ENCODE data around the gene MIF4GD.
"Not testable (repeated sequence)": the region's sequence is repeated elsewhere in the genome, so short reads cannot be mapped to it uniquely, and the experiment has no call there.

The MIF4GD gene

DNA sequence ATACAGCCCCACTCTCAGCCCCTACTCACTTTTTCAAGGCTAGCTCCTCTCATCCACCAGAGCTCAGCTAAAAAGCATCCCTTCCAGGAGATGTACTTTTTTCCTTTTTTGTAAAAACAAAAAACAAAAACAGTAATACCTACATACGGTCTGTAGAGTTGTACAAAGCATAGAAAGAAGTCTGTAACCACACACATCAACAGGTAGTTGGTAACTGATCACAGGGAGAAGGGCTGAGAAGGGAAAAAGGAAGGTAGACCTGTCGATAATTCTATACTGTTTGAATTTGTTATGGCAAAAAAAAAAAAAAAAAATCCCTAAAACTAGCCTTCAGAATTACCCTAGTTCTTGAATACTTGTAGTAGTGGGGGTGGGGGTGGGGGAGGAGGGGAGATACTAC, 17.3 kb upstream of the MIF4GD start:
- no peak for DNase-seq

DNA sequence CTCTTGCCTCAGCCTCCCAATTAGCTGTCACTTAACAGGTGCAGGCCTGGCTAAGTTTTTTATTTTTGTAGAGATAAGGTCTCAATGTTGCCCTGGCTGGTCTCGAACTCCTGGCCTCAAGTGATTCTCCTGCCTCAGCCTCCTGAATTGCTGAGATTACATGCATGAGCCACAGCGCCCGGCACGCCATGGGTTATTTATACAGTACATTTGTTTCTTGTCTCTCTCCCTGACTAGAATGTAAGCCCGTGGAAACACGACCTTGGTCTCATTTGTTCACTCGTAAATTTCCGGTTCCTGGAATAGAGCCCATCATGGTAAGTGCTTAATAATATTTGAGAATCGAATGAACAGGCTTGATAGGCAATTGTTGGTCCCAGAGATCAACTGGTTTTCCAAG, 16.2 kb upstream of the MIF4GD start:
- no peak for DNase-seq

DNA sequence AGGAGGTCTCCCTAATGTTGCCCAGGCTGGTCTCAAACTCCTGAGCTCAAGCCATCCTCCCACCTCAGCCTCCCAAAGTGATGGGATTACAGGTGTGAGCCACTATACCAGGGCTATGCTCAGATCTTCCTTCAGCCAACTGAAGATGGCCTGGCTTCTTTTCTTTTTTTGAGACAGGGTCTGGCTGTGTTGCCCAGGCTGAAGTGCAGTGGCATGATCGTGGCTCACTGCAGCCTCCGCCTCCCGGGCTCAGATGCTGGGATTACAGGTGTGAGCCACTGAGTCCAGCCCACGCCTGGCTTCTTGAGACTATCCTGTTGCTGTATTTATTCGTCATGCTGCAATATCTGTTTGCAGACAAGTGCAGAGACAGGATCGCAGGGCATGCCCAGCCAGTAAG, 14.1 kb upstream of the MIF4GD start:
- DNase-seq, result no peak

DNA sequence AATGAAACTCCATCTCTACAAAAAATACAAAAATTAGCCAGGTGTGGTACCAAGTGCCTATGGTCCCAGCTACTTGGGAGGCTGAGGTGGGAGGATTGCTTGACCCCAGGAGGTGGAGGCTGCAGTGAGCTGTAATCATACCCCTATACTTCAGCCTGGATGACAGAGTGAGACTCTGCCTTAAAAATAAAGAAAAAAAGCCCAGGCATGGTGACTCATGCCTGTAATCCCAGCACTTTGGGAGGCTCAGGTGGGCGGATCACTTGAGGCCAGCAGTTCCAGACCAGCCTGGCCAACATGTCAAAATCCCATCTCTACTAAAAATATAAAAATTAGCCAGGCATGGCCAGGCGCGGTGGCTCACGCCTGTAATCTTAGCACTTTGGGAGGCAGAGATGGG, 9.2 kb upstream of the MIF4GD start:
- DNase-seq, result not testable (repeated sequence)

DNA sequence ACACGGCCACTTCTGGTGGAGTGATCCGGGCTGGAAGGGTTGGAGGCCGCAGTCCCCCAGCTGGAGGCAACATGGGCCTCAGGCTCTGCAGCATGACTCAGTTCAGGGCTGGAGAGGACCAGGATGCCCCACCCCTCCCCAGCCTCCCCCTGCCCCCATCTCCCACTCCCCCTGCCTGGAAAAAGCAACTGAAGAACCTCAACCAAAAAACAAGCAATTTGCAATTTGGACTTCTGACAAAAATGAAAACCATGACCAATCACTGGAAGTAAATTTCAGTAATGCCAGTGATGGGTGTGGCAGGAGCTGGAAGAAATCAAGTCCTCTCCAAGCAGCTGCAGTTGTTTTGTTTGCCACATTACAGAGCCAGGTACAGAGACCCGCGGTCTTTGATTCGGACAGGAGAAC, 6.6 kb upstream of the MIF4GD start:
- no peak for DNase-seq

DNA sequence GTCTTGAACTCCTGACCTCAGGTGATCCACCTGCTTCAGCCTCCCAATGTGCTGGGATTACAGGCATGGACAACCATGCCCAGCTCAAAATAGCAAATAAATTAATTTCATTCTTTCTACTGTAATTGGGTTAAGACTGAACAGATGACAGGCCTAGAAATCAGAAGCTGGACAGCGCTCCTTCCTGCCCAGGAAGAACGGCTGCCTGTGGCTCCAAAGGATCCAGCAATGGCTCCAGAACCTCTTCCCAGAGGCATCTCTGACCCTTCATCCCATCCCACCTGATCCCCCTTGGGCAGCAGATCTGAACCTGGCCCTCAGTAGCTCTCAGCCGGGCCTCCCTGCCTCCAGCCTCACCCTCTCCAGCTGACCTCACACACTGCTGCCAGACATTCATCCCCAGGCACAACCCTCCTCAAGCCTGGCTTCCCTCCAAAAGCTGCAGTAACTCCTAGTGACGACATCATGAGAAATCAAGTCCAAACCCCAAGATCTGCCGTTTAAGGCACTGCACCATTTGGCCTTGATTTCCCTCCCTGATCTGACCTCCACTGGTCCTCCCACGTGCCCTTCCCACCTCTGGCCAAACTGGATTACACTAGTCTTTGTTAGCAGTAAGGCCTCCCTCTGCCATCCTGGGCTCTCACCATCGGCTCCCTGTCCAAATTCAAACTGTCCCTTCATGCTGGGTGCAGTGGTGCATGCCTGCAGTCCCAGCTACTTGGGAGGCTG, 3.1 kb upstream of the MIF4GD start:
- DNase-seq, result no peak

DNA sequence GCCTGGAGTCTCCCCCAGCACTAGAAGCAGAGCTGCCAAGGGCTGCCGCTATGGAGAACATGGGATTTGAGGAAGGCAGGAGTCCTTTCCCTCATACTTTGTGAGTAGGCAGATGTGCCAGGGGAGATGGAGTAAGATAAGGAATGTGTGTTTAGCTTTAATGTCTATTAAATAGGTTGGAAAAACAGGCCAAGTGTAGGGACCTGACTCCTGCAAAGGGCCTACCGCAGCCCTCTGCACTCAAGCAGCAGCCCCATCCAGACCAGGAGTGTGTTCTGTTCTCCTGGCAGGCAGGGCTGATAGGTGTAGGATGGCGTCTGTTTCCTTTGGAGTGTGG, 1.8 kb upstream of the MIF4GD start:
- DNase-seq, result no peak

DNA sequence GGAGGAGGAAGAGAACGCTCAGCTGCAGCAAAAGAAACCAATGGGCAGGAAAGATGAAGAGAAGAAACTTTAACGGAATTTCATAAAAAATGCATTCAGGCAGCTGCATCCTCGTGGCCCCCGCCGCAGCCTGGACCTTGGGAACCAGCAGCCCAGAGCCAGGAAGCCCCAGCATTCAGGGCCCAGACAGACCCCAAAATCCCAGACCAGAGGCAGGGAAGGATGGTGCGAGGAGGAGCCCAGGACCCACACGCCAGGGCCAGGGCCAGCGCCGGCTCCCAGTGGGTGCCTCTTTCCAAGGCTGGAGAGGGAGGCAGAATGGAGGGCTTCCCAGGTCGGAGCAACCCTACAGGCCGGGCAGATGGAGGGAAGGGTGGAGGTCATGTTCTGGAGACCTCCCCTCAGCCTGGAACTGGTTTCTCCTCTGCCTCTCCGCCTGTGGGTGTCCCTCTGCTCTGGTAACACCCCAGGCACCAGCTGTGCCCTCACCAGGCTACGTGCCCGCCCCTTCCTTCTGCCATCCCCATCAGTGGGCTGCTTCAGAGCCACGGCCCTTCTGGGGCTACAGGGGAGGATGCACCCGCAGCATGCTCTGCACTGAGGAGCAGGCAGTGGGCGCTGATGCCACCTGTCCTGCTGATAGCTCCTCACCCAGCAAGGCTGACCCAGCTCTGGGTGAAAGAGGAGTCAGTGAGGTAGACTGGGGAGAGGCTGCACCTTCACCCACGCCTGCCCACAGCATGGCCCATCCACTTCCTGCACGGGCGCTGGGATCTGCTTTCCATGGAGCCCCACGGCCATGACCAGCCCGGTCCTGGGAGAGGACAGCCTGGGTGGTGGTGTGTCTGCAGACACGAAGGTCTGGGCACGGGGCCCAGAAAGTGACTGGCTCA, 1.2 kb upstream of the MIF4GD start:
- DNase-seq, result no peak

DNA sequence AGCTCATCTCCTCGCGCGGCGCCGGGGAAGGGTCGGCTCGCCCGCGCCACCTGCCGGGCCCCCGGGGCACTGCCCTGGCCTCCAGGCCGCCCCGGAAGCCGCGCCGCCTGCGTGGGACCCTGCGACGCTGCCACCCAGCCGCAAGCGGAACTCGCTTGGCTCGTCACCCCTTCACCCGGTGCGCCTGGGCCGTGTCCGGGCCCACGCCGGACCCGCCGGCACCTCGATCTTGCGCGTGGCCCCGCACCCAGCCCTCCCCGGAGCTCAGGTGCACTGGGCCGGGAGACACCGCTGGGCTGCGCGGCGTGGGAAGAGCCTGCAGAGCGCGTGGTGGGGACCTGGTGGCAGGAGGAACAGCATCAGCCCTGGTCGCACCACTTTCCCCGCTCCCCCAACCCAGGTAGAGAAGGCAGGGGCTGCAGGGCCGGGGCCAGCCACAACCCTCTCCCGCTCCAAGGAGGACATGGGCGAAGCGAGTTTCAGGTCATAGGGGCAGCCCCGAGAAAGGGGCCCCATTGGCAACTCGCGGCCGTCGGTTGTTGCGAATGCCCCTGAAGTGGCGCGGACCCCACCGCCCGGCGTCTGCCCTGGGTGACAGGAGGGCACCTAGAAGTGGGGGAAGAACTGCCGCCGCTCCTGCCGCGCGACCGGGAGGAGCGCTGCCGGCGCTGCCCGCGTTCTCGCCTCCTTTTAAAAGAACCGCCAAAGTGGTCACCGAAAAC, 363 bp upstream of the MIF4GD start:
- DNase-seq, result peak; percentile 87

DNA sequence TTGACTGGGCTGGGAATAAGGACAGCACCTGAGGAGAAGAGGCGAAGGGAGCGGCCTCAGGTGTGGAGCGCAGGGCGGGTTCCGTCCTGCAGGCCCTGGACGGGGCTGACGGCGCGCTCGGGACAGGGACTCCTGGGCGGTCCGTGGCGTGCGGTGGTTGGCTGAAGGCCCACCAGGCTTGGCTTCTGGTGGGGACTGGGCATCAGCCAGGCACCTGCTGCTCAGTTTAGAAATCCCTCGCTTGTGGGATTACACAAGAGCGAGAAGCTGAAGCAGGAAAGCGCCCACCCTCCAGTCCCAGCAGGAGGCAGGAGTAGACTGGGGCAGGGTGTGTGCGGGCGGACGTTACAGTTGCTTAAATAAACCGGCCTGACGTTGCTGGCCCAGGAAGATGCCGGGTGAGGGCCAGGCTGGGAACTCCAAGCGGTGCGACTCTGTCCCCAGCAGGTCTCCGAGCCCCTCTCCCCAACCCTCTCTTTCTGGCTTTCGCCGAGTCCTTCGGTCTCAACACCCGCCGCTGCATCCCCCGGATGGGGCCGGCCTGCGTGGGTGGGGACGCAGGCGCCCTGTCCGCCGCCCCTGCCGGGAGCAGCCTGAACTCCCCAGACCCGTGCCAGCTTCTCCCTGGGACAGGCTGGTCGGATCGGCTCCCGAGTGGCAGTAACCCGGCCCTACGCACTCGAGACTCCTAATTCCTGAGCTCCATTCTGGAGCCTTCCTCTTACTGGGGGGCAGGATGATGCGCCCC, 639 bp downstream of the MIF4GD start:
- DNase-seq, result peak; percentile 40

DNA sequence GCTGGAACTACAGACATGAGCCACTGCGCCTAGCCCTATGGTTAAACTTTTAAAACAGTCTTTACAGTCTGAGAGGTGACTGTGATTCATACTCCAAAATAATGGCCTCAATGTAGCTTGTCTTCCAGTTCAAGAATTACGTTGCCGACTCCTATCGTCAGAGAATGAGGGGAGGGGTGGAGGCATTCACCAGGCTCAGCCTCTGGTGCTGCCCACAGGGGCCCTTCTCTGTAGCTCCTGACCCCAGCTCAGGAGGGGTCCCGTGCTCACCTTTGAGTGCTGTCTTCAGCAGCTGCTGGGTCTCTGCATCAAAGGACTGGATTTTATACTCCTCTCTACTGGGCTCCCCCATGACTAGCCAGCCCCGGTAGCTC, 1.2 kb downstream of the MIF4GD start:
- DNase-seq, result no peak

DNA sequence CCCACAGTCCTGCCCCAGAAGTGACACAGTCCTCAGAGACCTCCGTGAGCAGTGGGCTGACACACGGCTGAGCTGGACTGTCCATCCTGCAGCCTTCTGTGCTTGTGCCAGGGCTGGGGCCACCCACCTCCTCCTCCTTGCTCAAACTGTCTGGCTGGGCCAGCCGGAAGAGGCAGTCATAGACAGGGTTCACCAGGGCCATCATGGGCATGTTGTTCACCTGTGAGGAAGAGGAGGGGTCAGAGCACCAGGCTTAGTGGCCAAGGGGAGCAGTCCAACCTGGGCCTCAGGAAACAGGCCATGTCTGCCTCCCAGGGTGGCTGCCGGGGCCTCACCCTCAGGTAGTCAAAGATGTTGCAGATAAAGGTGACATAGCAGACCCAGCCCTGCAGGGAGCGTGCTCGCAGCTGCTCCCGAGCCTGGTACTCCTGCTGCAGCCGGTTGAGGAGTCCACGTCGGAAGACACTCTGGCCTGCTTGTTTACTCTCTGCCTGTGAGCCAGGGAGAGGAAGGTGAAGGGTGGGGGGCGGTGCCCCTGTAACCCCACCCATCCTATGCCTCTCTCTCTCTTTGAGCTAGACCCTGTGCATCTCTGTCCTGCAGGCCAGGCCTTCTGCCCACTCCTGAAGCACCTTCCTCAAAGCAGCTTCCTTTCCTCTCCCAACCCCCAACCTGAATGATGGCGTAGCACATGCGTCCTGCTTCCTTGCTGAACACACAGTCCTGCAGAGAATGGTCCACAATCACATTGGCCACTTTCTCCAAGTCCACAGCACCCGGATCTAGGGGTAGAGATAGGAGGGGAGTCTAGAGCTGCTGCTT, 3.4 kb downstream of the MIF4GD start:
- no peak for DNase-seq

DNA sequence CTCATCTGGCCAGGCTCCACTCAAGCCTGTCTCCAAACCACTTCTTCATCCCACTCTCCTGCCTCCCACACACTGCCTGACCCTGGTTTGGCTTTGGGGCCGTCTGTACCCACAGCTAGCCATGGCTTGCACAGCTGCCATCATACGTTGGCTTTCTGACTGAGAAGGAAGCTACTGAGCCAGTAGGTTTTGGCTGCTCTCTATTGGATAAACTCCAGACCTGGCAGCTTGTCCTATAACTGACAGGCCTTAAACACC, 3.9 kb downstream of the MIF4GD start:
- DNase-seq, result no peak

DNA sequence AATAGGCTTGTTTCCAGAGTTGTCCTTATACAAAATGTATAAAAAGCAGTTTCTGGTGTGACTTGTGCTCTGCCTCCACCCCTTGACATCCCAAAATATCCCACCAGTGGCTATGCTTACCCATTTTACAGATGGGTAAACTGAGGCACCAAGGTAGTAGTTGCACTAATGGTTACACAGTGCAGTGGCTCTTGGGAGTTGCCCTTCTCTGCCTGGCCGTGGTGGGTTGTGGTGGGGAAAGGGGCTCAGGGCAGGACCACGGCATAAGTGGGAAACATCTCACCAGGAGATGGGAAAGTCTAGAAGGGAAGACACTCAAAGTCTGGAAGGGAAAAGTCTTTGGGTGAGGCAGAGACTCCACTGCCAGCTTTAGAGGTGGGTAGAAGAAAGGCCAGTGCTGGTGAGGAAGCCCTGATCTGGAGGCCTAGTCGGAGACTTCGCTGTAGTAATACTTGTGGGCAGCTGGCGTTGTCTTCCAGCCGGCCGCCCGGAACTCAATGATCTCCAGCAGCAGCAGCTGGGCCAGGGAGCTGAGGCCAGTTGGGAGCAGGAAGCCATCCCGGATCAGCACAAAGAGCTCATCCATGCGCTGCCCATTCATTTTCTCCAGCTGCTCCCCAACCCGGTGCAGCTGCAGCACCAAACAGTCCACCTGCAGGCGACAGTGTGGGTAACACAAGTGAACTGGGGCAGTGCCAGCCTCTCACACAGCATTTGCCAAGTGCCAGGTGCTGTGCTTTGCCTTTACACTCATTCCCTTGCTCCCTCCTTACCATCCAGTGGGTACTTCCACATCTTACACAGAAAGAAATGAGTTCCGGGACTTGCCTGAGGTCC, 4.5 kb downstream of the MIF4GD start:
- no peak for DNase-seq

DNA sequence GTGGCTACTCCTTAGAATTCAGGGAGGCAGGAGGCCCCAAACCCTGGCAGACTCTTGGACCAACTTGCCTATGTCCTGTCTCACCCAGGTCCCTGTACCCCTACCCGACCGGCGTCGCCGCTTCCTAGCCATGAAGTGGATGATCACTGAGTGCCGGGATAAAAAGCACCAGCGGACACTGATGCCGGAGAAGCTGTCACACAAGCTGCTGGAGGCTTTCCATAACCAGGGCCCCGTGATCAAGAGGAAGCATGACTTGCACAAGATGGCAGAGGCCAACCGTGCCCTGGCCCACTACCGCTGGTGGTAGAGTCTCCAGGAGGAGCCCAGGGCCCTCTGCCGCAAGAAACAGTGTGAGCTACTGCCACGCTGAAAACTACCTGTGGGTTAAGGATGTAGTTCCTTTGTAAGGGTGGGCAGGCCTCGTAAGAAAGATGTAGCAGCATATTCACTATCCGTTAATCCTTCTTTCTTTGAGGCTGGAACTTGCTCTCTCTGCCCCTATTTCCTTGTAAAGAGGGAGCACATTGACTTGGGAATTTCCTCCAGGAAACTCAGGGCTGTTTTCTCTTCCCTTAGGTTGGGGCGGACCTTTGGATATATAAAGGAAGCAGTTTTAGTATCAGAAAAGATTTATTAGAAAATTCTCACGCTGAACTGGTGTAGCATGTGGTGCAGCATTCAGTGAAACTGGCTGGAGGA, 5.3 kb downstream of the MIF4GD start:
- no peak for DNase-seq

DNA sequence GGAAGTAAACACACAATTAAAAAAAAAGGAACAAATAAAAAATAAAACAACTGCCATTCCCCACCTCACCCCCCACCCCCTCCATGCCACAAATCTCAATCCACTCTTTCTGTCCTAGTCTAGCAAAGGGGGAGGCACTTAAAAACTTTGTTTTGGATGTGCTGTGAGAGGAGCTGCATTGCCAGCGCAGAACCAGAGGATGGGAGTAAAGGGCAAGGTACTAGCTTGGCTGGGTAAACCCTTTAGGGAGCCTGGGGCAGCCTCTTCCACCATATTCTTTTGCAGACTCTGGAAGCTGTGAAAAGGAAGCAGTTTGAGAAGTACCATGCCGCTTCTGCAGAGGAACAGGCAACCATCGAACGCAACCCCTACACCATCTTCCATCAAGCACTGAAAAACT, 8.0 kb downstream of the MIF4GD start:
- no peak for DNase-seq

DNA sequence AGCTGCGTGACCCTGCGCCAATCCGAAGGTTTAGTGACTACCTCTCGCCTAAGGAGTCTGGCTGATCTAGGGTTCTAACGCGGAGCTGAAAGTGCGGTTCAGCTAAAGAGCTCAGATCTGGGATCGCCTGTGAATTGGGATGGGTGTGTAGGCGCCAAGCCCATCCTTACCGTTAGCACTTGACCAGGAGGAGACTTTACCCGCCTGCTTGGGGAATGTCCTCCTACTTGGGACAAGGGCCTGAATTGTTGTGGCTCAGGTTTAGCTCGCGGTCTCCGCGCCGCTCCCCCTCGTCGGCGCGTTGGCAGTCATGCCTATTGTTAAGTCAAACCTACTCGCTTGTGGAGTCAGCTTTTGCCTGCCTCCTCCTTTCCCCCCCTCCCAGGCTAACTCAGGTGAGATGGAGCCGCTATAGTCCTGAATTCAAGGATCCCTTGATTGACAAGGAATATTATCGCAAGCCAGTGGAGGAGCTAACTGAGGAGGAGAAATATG, 8.9 kb downstream of the MIF4GD start:
- DNase-seq, result no peak

DNA sequence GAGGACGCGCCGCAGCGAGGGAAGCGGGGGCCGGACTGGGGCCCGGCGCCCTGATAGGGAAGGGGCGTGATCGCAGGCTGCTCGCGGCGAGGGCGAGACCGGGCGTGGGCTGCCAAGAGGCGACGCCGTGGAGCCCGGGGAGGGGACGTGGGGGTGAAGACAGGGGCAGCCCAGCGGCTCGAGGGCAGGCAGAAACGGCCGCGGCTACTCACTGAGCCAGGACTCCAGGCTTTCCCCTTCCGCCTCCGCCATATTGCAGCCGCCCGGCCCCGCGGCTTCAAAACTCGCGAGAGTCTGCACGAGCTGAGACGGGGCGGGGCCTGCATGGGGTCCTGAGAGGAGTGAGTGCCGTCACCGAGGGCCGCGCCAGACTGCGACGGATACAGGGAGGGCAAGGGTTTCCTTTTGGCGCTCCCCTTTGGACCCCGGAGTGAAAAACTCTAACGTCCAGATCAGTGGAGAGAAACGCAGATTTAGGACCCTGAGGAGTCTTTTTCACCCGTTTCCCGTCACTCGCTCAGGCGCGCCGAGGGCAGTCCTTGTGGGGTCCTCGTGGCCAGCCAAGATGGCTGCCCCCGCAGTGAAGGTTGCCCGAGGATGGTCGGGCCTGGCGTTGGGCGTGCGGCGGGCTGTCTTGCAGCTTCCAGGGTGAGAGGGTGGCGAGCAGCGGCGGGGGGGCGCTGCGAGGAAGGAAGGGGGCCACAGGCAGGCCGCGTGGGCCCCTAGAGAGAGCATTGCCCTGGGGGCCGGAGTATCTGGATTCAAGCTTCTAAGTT, 9.5 kb downstream of the MIF4GD start, which contains the start of the genes GGA3 and MRPS7:
Gene GGA3 (minus strand): TSS at position 271 of the 776 bp plus-strand sequence. CDS start 19 bp downstream, at position 252.
Gene MRPS7 (plus strand): TSS at position 544 of the 776 bp plus-strand sequence. CDS start 22 bp downstream, at position 566.
- DNase-seq, result peak; percentile 97

DNA sequence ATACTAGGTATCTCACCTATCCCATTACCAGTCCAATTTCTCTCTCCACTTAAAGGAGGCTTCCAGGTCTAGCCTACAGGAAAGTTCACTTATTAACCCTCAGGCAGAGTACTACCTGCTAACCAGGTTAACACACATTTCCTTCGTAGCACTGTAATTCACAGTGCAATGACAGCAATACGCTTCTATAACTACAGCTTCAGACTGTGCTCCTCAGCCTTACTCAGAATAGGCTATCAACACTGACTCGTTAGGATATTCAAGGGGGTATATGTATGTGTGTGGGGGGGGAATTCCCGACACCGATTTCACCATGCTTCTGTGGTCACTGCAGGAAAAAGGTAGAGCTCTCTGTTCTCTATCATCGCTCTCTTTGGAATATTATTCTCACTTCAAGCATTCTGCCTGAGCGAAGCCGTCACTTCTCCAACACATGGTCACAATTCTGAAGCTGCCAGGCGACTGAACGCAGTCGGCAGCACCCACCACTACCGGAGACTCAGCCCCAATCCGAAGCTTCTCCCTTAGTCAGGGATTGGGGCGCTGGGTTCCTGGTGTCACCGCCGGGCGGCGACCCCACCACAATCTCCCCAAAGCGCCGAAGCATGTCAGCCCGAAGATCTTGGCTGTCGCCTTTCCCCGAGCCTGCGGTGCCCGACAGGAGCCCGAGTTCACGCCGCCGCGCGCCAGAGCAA, 10.2 kb downstream of the MIF4GD start:
- DNase-seq, result no peak
